HK-2 (cell line): ENCODE results near the gene CHMP1B.
"Not testable (repeated sequence)": the region's sequence is repeated elsewhere in the genome, so short reads cannot be mapped to it uniquely, and the experiment has no call there.

Experiments used
- DNase-seq: peaks from one replicate; pipeline ENCODE4 v3.0.0-alpha.2; 2018; ENCODE audit not compliant: unreplicated experiment

The CHMP1B gene

DNA sequence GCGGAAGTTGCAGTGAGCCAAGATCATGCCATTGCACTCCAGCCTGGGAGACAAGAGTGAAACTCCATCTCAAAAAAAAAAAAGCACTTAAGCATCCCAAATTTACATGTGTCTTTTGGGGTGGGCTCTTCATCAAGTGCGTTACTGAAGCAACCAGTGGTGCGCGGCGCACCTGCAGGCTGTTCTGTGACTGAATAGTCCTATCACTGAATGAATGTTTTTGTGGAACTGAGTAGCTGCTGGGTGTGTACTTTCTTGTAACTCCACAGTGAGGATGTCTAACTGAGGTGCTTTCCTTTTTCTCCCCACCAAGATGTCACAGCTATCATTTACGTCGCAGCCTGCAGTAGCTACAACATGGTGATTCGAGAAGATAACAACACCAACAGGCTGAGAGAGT lies 17.0 kb downstream of the CHMP1B start:
- DNase-seq, result no peak

DNA sequence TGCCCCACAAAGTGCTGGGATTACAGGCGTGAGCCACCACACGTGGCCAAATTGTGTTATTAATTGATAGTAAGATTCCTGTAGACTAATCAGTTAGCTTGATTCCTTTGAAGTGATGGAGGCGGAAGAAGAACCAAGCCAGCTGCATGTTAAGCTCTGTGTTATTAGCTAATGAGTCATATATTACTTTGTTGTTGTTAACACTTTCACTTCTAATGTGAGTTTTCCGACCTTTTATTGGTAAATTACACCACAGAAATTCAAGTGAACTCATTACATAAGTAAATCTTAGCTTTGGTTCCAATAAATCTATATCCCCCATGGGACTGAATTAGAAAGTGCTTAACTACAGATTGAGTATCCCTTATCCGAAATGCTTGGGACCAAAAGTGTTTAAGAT lies 20.3 kb downstream of the CHMP1B start:
- no peak for DNase-seq

DNA sequence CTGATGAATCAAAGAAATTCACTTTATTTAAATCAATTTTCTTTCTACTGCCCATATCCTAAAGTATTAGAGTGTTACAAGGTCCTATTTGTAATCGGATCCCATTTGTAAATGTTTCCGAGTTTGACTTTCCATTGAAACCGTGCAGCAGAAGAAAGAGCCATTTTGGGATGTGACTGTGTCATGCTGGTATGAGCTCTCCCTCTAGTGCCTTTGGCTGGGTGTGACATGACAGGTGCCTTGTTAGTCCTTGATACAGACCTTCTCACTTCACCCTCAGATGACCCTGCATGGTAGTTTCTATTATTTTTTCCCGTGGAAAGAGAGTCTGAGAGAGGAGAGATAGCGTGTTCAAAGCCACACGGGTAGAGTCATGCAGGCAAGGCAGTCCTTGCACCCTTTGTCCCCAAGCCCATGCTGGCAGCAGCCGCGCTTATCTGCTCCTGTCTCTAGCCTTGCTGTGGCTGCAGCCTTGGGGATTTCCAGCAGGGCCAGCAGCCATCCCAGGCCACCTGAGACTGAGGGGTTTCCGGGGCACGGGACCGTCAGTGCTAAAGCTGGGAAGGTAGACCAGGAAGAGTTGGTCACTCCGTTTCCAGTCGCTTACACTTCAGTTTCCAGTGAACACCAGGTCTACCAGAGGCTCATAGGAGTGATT lies 21.4 kb downstream of the CHMP1B start:
- DNase-seq, result no peak

DNA sequence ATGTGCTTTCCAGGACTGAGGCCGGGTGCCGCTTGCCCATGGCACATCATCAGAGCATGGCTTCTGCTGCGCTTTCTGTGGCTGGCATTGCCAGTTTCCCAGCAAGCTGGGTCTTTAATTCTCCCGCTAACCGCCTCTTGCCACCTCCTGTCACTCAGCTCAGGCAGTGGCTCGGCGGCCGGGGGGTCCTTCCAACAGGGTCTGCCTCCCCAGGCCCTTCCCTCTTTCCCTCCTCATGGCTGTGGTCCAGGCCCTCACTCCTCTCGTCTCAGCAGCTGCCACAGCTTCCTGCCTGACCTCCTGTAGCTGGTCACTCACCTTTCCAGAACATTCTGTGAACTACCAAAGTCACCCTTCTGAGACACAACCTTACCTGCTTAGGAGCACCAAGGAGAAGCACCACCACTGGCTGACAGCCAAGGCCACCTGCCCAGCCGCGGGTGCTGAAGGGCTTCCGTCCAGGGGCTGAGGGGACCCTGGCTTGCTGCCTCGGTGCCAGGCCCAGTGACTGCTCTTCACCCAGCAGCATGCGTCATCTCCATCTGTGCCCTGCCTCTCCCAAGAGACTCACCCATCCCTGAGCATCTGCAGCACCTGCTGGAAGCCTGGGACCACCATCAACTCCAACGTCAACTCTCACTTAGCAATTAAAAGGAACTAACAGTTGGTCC lies 22.6 kb downstream of the CHMP1B start:
- DNase-seq, result no peak

DNA sequence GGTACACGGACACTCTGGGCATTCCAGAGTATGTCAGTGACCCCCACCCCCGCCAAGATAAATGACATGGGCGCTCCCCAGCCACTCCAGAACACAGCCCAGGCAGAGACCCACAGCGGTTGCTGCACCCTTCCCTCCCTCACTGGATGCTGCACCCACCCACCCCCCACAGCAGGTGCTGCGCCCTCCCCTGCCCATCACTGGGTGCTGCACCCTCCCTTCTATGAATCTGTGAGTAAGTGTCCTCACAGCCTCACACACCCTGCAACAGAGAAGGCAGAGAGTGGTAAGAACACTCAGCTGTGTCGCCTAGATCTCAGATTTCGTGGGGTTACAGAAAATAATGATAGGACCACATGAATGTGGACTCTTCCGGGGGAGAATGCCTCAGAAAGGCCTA lies 23.5 kb downstream of the CHMP1B start:
- no peak for DNase-seq

DNA sequence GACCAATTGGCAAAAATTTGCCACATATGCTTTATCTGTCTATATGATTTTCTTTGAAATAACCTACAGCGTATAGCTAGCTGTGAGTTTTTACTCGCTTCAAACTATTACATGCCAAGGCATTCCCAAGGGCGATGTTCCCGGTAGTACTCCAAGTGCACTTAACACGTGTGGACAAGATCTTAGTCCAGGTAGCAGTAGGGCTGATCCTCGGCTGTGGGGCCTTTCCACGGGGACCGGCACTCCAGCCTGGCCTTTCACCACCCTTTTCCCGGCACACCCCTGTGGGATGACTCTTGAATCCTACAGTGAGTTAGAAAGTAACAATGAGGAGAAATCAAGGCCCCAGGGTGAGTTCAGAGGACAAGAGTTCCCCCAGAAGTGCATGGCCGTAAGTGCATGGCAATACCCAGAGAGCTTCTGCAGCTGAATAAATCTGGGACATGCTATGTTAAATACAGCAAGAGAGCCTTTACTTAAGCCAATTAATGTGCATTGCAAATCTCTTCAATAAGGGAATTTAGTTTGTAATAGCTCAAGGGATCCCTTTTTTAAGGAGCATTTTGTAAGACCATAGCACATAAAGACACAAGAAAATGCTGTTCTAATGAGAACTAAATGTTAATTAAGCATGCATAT lies 26.4 kb downstream of the CHMP1B start:
- no peak for DNase-seq

DNA sequence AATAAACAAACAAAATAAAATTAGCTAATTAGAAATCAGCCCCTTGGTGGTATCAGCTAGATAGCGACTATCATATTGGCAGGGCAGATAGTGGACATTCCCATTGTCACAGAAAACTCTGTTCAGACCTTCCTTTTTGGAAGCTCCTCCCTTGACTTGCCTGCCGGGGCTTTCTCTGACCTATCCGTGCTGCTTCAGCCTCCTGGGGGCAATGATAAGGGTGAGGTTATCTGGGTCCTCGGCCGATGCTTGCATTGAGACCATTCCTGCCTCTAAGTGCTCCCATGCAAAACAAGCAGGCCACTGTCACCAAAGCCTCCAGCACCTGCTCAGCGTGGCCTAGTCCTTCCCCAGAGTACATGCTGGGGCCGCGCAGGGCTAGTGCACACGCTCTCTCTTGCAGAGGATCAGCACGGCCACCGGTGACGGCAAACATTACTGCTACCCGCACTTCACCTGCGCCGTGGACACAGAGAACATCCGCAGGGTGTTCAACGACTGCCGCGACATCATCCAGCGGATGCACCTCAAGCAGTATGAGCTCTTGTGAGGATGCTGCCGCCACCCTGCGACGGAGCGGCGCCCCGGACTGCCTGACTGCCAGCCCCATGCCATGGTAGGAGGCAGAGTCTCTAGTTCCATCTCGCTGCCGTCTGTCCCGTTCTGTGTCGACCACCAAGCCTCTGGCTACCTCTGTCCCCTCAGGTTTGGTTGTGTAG lies 29.5 kb downstream of the CHMP1B start:
- no peak for DNase-seq

DNA sequence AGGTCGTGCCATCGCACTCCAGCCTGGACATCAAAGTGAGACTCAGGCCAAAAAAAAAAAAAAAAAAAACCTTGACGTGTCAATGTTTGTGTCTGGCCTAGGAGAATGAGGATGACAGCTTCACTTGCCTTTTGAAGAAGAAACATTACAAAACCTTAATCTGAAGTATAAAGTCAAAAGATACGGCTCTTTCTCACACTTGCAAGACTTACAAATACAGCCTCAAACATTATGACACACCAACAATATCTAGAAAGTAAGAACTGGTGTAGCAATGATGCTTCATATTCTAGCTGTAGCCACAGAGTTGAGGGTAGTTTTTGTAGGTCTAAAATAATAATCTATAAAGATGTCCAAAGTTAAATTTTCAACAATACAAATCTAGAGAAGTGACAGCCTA lies 31.4 kb downstream of the CHMP1B start:
- no peak for DNase-seq

DNA sequence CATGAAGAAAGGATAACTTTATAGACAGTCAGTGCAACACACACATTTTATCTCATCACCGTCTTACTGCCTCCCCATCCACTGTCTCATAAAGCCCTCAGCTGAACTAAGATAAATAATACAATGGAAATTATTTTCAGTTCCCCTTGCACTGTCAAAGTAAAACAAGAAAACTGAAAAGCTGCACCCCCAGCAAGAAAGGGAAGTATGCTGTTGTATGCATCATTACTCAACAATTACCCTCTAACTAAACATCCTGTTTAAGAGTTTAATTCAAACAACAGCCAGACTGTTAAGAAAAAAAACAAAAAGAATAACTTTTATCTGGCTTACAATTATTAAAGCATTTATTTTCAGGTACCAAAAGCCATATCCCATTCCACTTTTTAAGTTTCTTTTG lies 31.9 kb downstream of the CHMP1B start:
- DNase-seq, result no peak

DNA sequence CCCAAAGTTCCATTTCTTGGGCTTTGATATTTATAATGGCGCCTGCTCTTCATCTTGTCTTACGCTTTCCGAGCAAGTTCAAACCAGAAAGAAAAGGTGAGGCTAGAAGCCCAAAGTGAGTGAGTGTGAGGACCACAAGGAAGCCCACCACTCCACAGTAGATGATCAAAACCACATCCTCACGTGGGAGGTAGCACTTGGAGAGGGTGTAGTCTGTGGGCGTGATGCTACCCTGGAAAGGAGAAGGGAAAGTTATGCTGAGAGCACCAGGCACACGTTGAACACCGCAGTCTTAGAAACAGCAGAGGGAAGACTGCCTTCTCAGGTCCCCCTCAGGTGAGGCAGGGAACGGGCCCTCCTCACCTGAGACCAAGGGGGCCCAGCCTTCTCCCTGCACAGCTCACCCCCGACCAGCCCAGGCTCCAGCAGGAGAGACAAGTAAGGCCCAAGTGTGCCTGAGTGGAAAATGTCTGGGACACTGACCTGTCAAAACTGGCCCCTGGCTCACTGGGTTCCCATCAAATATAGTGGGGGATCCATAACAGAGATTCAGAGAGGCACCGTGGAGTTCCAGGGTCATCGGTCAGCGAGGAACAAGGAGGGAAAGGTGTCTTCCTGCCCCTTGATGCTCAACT lies 33.3 kb downstream of the CHMP1B start:
- no peak for DNase-seq

DNA sequence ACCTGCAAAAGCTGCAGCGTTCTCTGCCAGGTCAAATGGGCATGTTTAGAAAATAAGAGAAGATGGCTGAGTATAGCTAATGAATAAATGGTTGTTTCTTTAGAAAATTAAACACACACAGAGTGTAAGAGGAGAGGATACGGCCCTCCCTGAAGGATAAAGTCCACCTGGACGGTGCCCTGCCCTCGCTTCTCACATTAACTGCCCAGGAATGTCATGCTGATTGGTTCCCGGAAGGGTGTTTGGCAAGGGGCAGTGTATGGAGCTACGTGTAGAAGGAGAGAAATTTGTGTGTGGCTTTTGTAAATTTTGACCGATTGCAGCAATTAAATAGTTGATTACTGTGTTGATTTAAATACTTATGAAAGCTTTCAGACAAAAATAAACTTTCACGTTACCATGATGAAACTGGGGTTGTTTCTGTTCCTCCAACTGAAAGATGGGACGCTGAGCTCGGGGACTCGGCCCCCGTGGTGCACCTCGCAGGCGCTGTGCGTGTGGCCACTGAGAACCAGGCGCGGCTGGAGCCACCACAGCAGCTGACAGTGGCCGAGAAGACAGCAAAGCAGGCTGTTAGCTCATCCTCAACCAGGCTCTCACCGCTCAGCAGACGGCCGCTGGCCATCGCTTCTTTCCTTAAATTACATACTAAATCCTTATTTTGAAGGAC lies 34.2 kb downstream of the CHMP1B start:
- no peak for DNase-seq

DNA sequence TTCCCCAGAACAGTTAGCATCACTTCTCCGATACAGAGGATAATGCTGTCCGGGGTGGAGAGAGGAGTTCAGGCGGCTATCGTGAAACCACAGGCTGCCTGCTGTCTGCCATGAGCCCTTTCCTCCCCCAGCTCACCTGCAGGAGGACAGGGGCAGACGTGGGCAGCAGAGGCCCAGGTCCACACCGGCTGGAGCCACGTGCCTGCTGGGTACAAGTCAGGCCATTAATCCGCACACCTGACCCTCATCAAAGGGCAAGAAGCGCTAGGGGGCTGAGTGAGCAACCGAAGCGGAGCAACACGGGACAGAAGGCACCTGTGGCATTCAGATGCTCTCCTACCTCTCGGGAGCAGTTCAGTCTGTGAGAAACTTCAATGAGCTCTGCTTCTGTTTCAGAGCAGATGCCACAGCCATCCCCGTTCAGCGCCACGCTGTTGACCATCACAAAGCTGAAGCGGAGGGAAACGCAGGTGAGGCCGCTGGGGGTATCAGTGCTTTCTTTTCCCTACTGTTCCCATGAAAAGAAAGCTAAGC lies 35.4 kb downstream of the CHMP1B start:
- no peak for DNase-seq

DNA sequence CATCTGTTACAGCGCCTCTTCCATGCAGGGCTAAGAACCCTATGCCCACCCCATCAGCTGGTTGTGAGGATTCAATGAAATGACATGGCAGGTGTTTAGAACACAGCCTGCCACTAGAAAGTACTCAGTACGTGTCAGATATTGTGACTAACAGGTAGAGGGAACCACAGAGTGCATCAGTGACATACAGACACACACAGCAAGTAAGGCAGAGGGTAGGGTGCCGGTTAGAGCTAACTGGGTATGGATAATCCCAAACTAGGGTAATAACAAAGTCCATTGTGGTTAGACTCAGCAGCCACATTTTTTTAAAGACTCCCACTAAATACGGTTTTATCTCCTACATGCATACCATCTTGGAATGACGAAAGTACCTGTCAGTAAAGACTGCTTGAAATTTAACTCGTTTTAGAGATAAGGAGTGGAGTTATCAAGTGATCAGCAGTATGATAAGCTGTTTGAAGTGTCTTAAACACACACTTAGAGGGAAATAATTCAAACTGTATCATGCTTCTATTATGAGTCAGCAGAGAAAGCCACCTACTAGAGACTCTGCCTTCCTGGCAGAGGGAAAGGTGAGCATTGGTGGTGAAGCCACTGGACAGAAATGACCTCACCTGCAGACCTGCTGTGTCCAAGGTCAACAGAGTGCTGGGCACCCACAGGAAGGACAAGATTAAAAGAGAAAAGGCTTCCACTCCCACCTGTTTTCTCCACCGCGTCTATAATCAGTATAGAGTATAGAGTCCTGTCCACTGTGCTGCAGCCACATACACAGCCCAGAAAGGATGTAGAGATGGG lies 36.3 kb downstream of the CHMP1B start:
- no peak for DNase-seq

DNA sequence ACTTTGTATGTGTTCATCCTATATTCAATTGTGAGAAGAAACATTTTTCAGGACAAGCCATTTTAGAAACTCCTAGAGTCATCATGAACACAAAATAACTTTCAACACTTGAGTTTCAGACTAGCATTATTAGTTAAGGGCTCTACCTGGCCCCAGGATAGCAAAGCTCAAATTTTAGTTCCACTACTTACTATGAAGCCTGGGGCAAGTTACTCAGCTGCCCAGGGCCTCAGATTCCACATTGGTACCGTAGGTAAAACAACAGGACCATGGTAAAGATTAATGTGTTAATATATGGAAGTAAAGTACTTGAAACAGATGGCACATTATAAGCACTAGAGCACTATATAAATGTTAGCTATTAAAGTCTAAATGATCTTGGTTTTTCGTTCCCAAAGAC lies 37.5 kb downstream of the CHMP1B start:
- DNase-seq, result no peak

DNA sequence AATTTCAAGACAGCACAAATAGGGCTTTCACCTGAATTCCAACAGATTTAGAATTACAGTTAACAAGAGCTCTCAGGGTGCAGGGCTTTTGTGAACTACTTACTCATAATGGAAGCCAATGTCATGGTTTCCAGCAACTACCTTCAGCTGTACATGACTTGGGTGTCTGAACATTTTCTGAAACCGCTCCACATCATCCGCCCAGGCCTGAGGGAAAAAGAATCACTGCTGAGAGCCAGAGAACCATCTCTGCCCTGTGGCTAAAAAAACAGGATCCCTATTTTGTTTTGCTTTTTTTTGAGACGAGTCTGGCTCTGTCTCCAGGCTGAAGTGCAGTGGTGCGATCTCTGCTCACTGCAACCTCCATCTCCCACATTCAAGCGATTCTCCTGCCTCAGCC lies 38.1 kb downstream of the CHMP1B start:
- DNase-seq, result no peak

DNA sequence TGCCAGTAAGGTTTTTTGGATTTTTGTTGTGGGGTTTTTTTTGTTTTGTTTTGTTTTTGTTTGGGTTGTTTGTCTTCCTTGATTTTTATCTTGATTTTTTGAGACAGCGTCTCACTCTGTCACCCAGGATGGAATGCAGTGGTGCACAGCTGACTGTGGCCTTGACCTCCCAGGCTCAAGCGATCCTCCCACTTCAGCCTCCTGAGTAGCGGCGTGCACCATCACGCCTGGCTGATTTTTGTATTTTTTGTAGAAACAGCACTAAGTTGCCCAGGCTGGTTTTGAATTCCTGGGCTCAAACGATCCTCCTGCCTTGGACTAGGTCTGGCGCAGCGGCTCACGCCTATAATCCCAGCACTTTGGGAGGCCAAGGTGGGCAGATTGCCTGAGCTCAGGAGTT lies 40.5 kb downstream of the CHMP1B start:
- DNase-seq, result no peak

DNA sequence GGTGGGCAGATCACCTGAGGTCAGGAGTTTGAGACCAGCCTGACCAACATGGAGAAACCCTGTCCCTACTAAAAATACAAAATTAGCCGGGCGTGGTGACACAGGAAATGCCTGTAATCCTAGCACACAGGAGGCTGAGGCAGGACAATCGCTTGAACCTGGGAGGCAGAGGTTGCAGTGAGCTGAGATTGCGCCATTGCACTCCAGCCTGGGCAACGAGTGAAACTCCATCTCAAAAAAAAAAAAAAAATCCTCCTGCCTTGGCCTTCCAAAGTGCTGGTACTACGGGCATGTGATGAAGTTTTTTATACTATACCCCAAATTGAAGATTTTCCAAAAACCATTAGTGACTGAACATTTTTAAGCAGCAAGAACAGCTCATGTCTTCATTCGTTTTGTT lies 41.2 kb downstream of the CHMP1B start:
- not testable (repeated sequence) for DNase-seq

DNA sequence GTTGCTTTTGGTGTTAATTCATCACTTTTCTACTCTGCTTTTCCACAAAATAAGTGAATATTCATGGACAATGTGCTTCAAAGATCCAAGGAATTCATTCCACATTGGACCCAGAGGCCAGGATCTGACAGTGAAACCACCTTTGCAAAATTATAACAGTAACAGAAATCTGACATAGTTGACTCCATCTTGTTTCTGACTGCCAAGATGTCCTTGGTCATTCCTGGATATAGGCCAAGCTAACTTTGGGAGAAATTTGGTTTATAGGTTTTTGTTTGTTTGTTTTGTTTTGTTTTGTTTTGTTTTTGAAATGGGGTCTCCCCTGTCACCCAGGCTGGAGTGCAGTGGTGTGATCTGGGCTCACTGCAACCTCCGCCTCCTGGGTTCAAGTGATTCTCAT lies 46.6 kb downstream of the CHMP1B start:
- DNase-seq, result no peak

DNA sequence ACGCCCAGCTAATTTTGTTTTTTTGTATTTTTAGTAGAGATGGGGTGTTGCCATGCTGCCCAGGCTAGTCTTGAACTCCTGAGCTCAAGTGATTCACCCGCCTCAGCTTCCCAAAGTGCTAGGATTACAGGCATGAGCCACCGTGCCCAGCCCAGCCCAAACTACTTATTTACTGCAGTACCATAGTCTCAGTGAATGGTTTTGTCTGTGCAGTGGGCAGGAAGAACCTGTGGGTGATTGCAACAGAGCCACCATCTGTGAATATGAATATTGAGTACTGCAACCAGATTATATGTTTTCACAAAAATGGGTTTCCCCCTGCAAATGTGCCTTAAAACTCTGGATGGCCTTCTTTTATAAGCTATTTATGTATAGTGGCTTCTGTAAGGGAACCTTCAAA lies 47.9 kb downstream of the CHMP1B start:
- DNase-seq, result no peak

DNA sequence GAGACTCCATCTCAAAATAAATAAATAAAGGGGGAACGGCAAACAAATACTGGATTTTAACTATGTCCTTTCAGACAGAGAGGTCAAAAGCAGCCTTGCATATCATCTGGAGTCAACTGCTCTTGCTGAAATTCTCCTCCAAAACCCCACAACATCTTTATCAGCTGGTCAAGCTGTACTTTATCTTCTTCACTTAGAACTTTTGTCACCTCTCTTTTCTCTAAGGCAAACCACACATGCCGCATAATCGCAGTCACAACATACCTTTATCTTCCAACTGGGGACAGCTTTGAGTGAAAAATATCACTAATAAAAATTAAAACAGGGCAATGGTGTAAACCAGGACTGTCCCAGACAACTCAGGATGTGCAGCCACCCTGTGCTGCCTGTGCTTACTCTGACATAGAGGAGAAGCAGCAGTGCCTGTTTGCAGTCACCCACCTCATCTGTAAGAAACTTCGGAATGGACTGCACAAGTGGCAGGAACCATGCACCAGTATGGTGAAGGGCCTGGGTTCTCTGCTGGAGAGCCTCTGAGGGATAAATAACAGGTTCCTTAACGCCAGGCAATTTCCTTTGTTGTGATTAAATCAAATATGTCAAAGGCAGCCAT lies 50.7 kb downstream of the CHMP1B start:
- no peak for DNase-seq
